SK-N-SH (cell line): ENCODE data around the gene ULK1. TPM values are rescaled to one million over a fixed set of nuclear protein-coding genes. Genes with fewer than 3 reads are reported as not detected.

Source experiments
- CTCF ChIA-PET: fragments of 300-600, 350-600 bp; formaldehyde crosslinking; extraction: SDS; loops from one replicate; lab custom pipeline; 2021; lab: Yijun Ruan, JAX
- POLR2A ChIA-PET: fragments of 350-600 bp; sonication (Branson Sonifier 250); formaldehyde crosslinking; extraction: SDS; loops from one replicate; lab custom pipeline; 2020; ENCODE audit warnings: antibody characterized with exemption, inconsistent platforms; lab: Yijun Ruan, JAX
- DNase-seq: peaks from one replicate; pipeline ENCODE4 v3.0.0; 2012
- H2AFZ ChIP-seq: fragments of 200-600 bp; sonication (generic); 2 replicates; pipeline ENCODE4 v1.8.1; 2016; ENCODE audit warnings: antibody characterized with exemption, mild to moderate bottlenecking, low read depth
- H3F3A ChIP-seq: fragments of 200-600 bp; sonication (generic); replicated peaks from 2 replicates; pipeline ENCODE3; 2016; ENCODE audit warnings: antibody characterized with exemption, mild to moderate bottlenecking; ENCODE audit not compliant: insufficient read depth
- H3K27ac ChIP-seq, 2 experiments: fragments of 200-500 bp in 1 of 2; fragments of 200-600 bp in 1 of 2; sonication (Bioruptor generic) in 1 of 2; sonication (generic), shearing (Covaris generic) in 1 of 2; 2 replicates each; pipeline versions ENCODE4 v1.5.1 to v1.6.1; 2014 to 2016; ENCODE audit warnings: low read depth in 2 of 2, inconsistent platforms in 1 of 2, low read length in 1 of 2, mild to moderate bottlenecking in 1 of 2, mixed read lengths in 1 of 2
- H3K27me3 ChIP-seq: fragments of 200-600 bp; sonication (generic), shearing (Covaris generic); 2 replicates; pipeline ENCODE4 v1.6.1; 2016; ENCODE audit warnings: mixed run types; ENCODE audit not compliant: insufficient read depth
- H3K36me3 ChIP-seq, 2 experiments: fragments of 200-500 bp in 1 of 2; fragments of 200-600 bp in 1 of 2; sonication (Bioruptor generic) in 1 of 2; sonication (generic) in 1 of 2; replicated peaks in 1 of 2; 2 replicates each; pipeline versions ENCODE3 to v1.5.1; 2014 to 2016; ENCODE audit warnings: low read length in 1 of 2, mild to moderate bottlenecking in 1 of 2; ENCODE audit not compliant: insufficient read depth in 2 of 2, control insufficient read depth in 1 of 2
- H3K4me1 ChIP-seq, 2 experiments: fragments of 200-500 bp in 1 of 2; fragments of 200-600 bp in 1 of 2; sonication (Bioruptor generic) in 1 of 2; sonication (generic), shearing (Covaris generic) in 1 of 2; 2 replicates each; pipeline versions ENCODE4 v1.5.1 to v1.6.1; 2014 to 2016; ENCODE audit warnings: low read depth in 1 of 2, low read length in 1 of 2, mixed run types in 1 of 2; ENCODE audit not compliant: insufficient read depth in 2 of 2, control insufficient read depth in 1 of 2
- H3K4me2 ChIP-seq: fragments of 200-600 bp; sonication (generic), shearing (Covaris generic); 2 replicates; pipeline ENCODE4 v1.6.1; 2017; ENCODE audit warnings: mixed run types
- H3K4me3 ChIP-seq, 2 experiments: fragments of 200-500 bp in 1 of 2; fragments of 200-600 bp in 1 of 2; sonication (Bioruptor generic) in 1 of 2; sonication (generic), shearing (Covaris generic) in 1 of 2; 2 replicates each; pipeline versions ENCODE4 v1.5.1 to v1.8.1; 2014 to 2016; ENCODE audit warnings: low read depth in 2 of 2, inconsistent platforms in 1 of 2, low read length in 1 of 2, mild to moderate bottlenecking in 1 of 2, mixed read lengths in 1 of 2, moderate library complexity in 1 of 2
- H3K79me2 ChIP-seq: fragments of 200-600 bp; sonication (generic); 2 replicates; pipeline ENCODE4 v1.8.1; 2017; ENCODE audit warnings: mild to moderate bottlenecking; ENCODE audit not compliant: insufficient read depth
- H3K9ac ChIP-seq: fragments of 200-600 bp; sonication (generic); 2 replicates; pipeline ENCODE4 v1.6.1; 2017; ENCODE audit warnings: mixed run types
- H3K9me2 ChIP-seq: fragments of 200-600 bp; sonication (generic); 2 replicates; pipeline ENCODE4 v1.6.1; 2017; ENCODE audit warnings: mixed run types
- H3K9me3 ChIP-seq: fragments of 200-600 bp; sonication (generic); 2 replicates; pipeline ENCODE4 v1.6.1; 2017; ENCODE audit warnings: mixed run types, mild to moderate bottlenecking, moderate library complexity
- H4K20me1 ChIP-seq: fragments of 200-600 bp; sonication (generic); 2 replicates; pipeline ENCODE4 v1.6.1; 2017; ENCODE audit warnings: mild to moderate bottlenecking, mixed run types; ENCODE audit not compliant: insufficient read depth
- CHD2 ChIP-seq: fragments of 150-350 bp; IDR thresholded peaks from 2 replicates; pipeline ENCODE4 v1.6.1; 2018; ENCODE audit warnings: low read length; ENCODE audit not compliant: partially characterized antibody
- ELF1 ChIP-seq: IDR thresholded peaks from 2 replicates; pipeline ENCODE4 v1.4.0; 2012
- EP300 ChIP-seq, 2 experiments: IDR thresholded peaks; 2 replicates each; pipeline versions ENCODE4 v1.4.0 to v1.6.1; 2012; ENCODE audit warnings: borderline replicate concordance in 1 of 2, low read depth in 1 of 2, low read length in 1 of 2
- EZH2phosphoT487 ChIP-seq: fragments of 200-600 bp; sonication (generic); IDR thresholded peaks from 2 replicates; pipeline ENCODE4 v1.6.1; 2017; ENCODE audit warnings: low read depth, mixed run types, mild to moderate bottlenecking, antibody characterized with exemption, moderate library complexity, borderline replicate concordance
- FOSL2 ChIP-seq: IDR thresholded peaks from 2 replicates; pipeline ENCODE4 v1.4.0; 2012; ENCODE audit warnings: low read depth, mild to moderate bottlenecking, moderate library complexity, borderline replicate concordance
- FOXM1 ChIP-seq: IDR thresholded peaks from 2 replicates; pipeline ENCODE4 v1.4.0; 2012; ENCODE audit warnings: low read depth, mild to moderate bottlenecking
- GABPA ChIP-seq: IDR thresholded peaks from 2 replicates; pipeline ENCODE4 v1.4.0; 2012; ENCODE audit warnings: low read depth, mild to moderate bottlenecking
- JUND ChIP-seq: IDR thresholded peaks from 2 replicates; pipeline ENCODE4 v1.4.0; 2012
- NFIC ChIP-seq: IDR thresholded peaks from 2 replicates; pipeline ENCODE4 v1.4.0; 2012; ENCODE audit warnings: borderline replicate concordance
- NRF1 ChIP-seq: IDR thresholded peaks from 2 replicates; pipeline ENCODE4 v1.6.1; 2012; ENCODE audit warnings: low read depth, mild to moderate bottlenecking, low read length
- RXRA ChIP-seq: IDR thresholded peaks from 2 replicates; pipeline ENCODE4 v1.4.0; 2012; ENCODE audit warnings: low read depth, mild to moderate bottlenecking, borderline replicate concordance
- YY1 ChIP-seq: IDR thresholded peaks from 2 replicates; pipeline ENCODE4 v1.4.0; 2012; ENCODE audit warnings: low read depth, mild to moderate bottlenecking
- WGBS: methylation state at CpG from one replicate; pipeline ENCODE4 v1.1.6; 2017; ENCODE audit warnings: low lambda C conversion rate; 5-methylcytosine and 5-hydroxymethylcytosine counted together
- polyA plus RNA-seq, 3 experiments: library from polyadenylated mRNA; depleted of rRNA; stranded (reverse); fragments of >200 nt; gene quantifications; 2 replicates each; pipeline ENCODE4 v1.2.3, GENCODE V29; 2012
- TF ChIP-seq, protein P1 (sequence below): IDR thresholded peaks from 2 replicates; pipeline ENCODE4 v1.4.0; 2012; ENCODE audit warnings: low read depth, borderline replicate concordance
- TF ChIP-seq, protein P2 (sequence below): IDR thresholded peaks from 2 replicates; pipeline ENCODE4; 2012
- TF ChIP-seq, protein P3 (sequence below): IDR thresholded peaks from 2 replicates; pipeline ENCODE4 v1.4.0; 2012; ENCODE audit warnings: low read depth, borderline replicate concordance
- TF ChIP-seq, protein P4 (sequence below): fragments of 150-350 bp; IDR thresholded peaks from 2 replicates; pipeline ENCODE4 v1.6.1; 2017; ENCODE audit warnings: antibody characterized with exemption, low read length, low read depth, borderline replicate concordance

The ULK1 gene
- polyA plus RNA-seq, 1 of the 3 experiments (the other 2 are of a cell fraction): 10.7 TPM

DNA sequence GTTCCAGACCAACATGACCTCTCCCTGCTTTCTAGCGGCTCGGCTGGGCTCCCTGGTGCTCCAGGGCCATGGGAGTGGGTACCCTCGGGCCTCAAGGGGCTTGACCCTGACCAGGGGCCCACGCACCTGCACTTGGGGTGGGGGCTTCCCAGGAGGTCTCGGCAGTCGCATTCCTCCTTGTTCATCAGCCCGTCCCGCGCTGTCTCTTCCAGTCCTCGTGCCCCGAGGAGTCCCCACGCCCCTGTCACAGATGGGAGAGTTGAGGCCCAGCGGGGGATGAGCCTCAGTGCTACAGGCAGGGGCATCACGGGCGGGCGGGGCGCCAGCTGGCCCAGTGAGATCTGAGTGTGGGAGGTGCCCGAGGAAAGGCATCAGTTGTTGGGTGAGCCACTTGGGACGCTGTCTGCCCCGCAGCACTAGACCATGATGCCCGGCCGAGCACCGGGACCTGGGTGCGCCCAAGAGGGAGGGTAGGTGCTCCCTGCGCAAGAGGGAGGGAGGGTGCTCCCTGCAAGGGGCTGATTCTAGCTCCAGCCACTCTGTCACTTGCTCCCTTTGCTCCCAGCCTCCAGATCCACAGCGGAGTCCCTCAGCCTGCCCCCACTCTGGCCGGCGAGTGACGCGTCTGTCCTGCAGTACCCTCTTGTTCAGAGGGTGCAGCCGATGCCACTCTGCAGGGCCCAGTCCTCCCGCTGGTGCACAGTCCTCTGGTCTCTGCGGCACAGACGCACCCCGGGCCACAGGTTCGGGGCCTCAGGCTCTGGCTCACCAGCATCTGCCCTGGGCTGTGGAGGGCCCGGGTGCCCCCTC, 42.5 kb upstream of the ULK1 start:
- POLR2A ChIA-PET: no interaction called here
- WGBS: 90% methylated on average over 28 of the region's 37 CpGs
- no peaks in the 10 kb centered on the region for H3F3A ChIP-seq
- H3K27ac ChIP-seq: no peak overlapping the region
- no peaks in the 10 kb centered on the region for H3K9me3 ChIP-seq
- H3K79me2 ChIP-seq: no peaks in the 10 kb centered on the region
- H3K36me3 ChIP-seq: no peaks in the 10 kb centered on the region
- no peak overlapping the region for H3K4me3 ChIP-seq
- H3K9me2 ChIP-seq: no peaks in the 10 kb centered on the region
- no peaks in the 10 kb centered on the region for H3K27me3 ChIP-seq
- DNase-seq: no peak
- CTCF ChIA-PET: no interaction called here
- peaks cover 0 to 6% of the 10 kb centered on the region in 2 experiments; a peak in 1 of 4 replicates for H3K4me1 ChIP-seq
- no peak overlapping the region for H2AFZ ChIP-seq
- H3K9ac ChIP-seq: no peak overlapping the region
- TF ChIP-seq, protein P1, sequence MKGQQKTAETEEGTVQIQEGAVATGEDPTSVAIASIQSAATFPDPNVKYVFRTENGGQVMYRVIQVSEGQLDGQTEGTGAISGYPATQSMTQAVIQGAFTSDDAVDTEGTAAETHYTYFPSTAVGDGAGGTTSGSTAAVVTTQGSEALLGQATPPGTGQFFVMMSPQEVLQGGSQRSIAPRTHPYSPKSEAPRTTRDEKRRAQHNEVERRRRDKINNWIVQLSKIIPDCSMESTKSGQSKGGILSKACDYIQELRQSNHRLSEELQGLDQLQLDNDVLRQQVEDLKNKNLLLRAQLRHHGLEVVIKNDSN: no peak
- TF ChIP-seq EP300 (IDR thresholded peaks at IDR 0.05; ENCODE audit: borderline replicate concordance in 1 of 2, low read depth in 1 of 2, low read length in 1 of 2) (no peak), FOXM1 (no peak), EZH2phosphoT487 (no peak), ELF1 (no peak)
- TF ChIP-seq, protein P2, sequence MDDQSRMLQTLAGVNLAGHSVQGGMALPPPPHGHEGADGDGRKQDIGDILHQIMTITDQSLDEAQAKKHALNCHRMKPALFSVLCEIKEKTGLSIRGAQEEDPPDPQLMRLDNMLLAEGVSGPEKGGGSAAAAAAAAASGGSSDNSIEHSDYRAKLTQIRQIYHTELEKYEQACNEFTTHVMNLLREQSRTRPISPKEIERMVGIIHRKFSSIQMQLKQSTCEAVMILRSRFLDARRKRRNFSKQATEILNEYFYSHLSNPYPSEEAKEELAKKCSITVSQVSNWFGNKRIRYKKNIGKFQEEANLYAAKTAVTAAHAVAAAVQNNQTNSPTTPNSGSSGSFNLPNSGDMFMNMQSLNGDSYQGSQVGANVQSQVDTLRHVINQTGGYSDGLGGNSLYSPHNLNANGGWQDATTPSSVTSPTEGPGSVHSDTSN: no peak
- TF ChIP-seq, protein P3, sequence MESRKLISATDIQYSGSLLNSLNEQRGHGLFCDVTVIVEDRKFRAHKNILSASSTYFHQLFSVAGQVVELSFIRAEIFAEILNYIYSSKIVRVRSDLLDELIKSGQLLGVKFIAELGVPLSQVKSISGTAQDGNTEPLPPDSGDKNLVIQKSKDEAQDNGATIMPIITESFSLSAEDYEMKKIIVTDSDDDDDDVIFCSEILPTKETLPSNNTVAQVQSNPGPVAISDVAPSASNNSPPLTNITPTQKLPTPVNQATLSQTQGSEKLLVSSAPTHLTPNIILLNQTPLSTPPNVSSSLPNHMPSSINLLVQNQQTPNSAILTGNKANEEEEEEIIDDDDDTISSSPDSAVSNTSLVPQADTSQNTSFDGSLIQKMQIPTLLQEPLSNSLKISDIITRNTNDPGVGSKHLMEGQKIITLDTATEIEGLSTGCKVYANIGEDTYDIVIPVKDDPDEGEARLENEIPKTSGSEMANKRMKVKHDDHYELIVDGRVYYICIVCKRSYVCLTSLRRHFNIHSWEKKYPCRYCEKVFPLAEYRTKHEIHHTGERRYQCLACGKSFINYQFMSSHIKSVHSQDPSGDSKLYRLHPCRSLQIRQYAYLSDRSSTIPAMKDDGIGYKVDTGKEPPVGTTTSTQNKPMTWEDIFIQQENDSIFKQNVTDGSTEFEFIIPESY: no peak
- no peaks in the 10 kb centered on the region for H4K20me1 ChIP-seq
- H3K4me2 ChIP-seq: no peak overlapping the region

DNA sequence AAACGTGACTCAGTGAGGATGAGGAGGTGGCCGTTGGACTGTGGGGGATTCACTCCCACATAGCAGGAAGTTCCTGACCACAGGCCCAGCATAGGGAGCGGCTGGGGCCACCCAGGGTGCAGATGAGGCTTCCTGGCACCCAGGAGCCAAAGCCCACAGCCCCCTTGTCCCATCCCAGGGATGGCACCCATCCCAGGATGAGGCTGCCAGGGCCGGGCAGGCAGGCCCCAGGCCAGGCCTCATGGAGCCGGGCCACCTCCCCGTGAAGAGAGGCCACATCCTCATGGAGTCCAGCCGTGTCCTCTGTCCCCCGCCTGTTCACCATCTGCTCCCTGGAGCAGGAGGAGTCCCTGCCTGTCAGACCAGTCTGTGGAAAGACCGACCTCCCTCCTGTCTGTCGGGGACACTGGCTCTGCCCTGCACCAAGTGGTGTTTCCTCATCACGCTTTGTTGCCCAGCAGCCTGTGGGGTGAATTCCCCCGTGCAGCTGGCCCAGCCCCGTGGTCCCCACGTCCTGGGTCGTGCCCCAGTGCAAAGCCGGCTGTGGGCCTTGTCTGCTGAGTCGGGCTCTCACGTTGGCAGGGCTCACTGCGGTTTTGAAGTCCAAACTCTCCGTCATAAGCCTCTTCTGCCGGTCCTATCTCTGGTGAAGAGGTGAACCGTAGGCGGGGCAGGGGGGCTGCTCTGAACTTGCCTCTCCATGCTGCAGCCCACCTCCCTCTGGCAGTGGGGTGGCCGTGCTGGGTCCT, 41.7 kb upstream of the ULK1 start:
- ChIA-PET POLR2A (interaction anchor here (1.0 kb wide), 1 partner anchor 9 kb away, joined by 4 read pairs; no protein-coding TSS in a partner anchor), CTCF (no interaction called here)
- Histone ChIP-seq H3K4me2 (no peak overlapping the region), H3K9me3 (no peaks in the 10 kb centered on the region), H3K79me2 (no peaks in the 10 kb centered on the region), H3K27me3 (no peaks in the 10 kb centered on the region), H3K9me2 (no peaks in the 10 kb centered on the region), H3K9ac (no peak overlapping the region), H3F3A (no peaks in the 10 kb centered on the region), H3K36me3 (no peaks in the 10 kb centered on the region), H4K20me1 (no peaks in the 10 kb centered on the region), H3K4me1 (peaks cover 0 to 6% of the 10 kb centered on the region in 2 experiments; a peak in 1 of 4 replicates), H3K4me3 (no peak overlapping the region), H3K27ac (no peak overlapping the region), H2AFZ (no peak overlapping the region)
- DNase-seq: no peak
- no peak for TF ChIP-seq GABPA
- no peak for TF ChIP-seq NRF1
- no peak for TF ChIP-seq FOSL2
- TF ChIP-seq RXRA: no peak
- TF ChIP-seq NFIC: no peak
- TF ChIP-seq EZH2phosphoT487: no peak
- TF ChIP-seq JUND: no peak
- TF ChIP-seq FOXM1: no peak
- TF ChIP-seq CHD2: no peak
- TF ChIP-seq, protein P4, sequence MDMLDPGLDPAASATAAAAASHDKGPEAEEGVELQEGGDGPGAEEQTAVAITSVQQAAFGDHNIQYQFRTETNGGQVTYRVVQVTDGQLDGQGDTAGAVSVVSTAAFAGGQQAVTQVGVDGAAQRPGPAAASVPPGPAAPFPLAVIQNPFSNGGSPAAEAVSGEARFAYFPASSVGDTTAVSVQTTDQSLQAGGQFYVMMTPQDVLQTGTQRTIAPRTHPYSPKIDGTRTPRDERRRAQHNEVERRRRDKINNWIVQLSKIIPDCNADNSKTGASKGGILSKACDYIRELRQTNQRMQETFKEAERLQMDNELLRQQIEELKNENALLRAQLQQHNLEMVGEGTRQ: no peak
- no peak for TF ChIP-seq EP300 (IDR thresholded peaks at IDR 0.05; ENCODE audit: borderline replicate concordance in 1 of 2, low read depth in 1 of 2, low read length in 1 of 2)
- no peak for TF ChIP-seq YY1
- 83% methylated on average over 7 of the region's 24 CpGs for WGBS
